ENCODE results near the gene TMEM38B.
A peak's percentile ranks its signal among the peaks of the same experiment; 100 is the strongest.
"Not testable (repeated sequence)": the region's sequence is repeated elsewhere in the genome, so short reads cannot be mapped to it uniquely, and the experiment has no call there.

The TMEM38B gene

GRCh38 chr9:105782561-105783494 is 88.5 kb downstream of the TMEM38B start:
- H3K4me3 ChIP-seq (ENCODE audit: control insufficient read depth in 1 of 7, extremely low read depth in 1 of 7, insufficient read depth in 4 of 7, low read depth in 2 of 7, low read length in 6 of 7); CTCF ChIA-PET; H3K36me3 ChIP-seq (ENCODE audit: control insufficient read depth in 4 of 4, insufficient read depth in 4 of 4, low read length in 3 of 4); H3K9me3 ChIP-seq (ENCODE audit: control extremely low read depth in 1 of 5, control insufficient read depth in 4 of 5, insufficient read depth in 2 of 5, low read depth in 1 of 5, low read length in 4 of 5); POLR2A ChIA-PET; H3K27me3 ChIP-seq (replicated peaks in 2 of 5; ENCODE audit: control insufficient read depth in 4 of 5, insufficient read depth in 5 of 5, low read length in 4 of 5); H3K4me1 ChIP-seq (ENCODE audit: control extremely low read depth in 1 of 4, control insufficient read depth in 4 of 4, insufficient read depth in 4 of 4, low read length in 3 of 4); DNase-seq: not testable (repeated sequence)
- H3K27ac ChIP-seq (ENCODE audit: insufficient read depth in 1 of 2, low read depth in 1 of 2, low read length in 2 of 2, poor library complexity in 1 of 2, severe bottlenecking in 2 of 2) = peak overlapping the region in 1 of 2 experiments; percentile 68
- 97% methylated on average over 17 of the region's 27 CpGs for WGBS (ENCODE audit: insufficient coverage)

GRCh38 chr9:105783495-105783872 is 89.1 kb downstream of the TMEM38B start:
- WGBS (ENCODE audit: insufficient coverage) = 95% methylated on average over 4 of the region's 6 CpGs
- H3K4me3 ChIP-seq (ENCODE audit: control insufficient read depth in 1 of 7, extremely low read depth in 1 of 7, insufficient read depth in 4 of 7, low read depth in 2 of 7, low read length in 6 of 7); H3K9me3 ChIP-seq (ENCODE audit: control extremely low read depth in 1 of 5, control insufficient read depth in 4 of 5, insufficient read depth in 2 of 5, low read depth in 1 of 5, low read length in 4 of 5); POLR2A ChIA-PET; H3K27me3 ChIP-seq (replicated peaks in 2 of 5; ENCODE audit: control insufficient read depth in 4 of 5, insufficient read depth in 5 of 5, low read length in 4 of 5); DNase-seq; CTCF ChIA-PET; H3K4me1 ChIP-seq (ENCODE audit: control extremely low read depth in 1 of 4, control insufficient read depth in 4 of 4, insufficient read depth in 4 of 4, low read length in 3 of 4); H3K36me3 ChIP-seq (ENCODE audit: control insufficient read depth in 4 of 4, insufficient read depth in 4 of 4, low read length in 3 of 4): not testable (repeated sequence)
- peak overlapping the region in 1 of 2 experiments; percentile 68 for H3K27ac ChIP-seq (ENCODE audit: insufficient read depth in 1 of 2, low read depth in 1 of 2, low read length in 2 of 2, poor library complexity in 1 of 2, severe bottlenecking in 2 of 2)

GRCh38 chr9:105786796-105787195 is 92.5 kb downstream of the TMEM38B start:
- no CpG with 5 or more reads among the region's 2 CpGs for WGBS (ENCODE audit: insufficient coverage)
- DNase-seq; H3K27ac ChIP-seq (ENCODE audit: insufficient read depth in 1 of 2, low read depth in 1 of 2, low read length in 2 of 2, poor library complexity in 1 of 2, severe bottlenecking in 2 of 2); POLR2A ChIA-PET; H3K27me3 ChIP-seq (replicated peaks in 2 of 5; ENCODE audit: control insufficient read depth in 4 of 5, insufficient read depth in 5 of 5, low read length in 4 of 5); CTCF ChIA-PET; H3K4me3 ChIP-seq (ENCODE audit: control insufficient read depth in 1 of 7, extremely low read depth in 1 of 7, insufficient read depth in 4 of 7, low read depth in 2 of 7, low read length in 6 of 7); H3K4me1 ChIP-seq (ENCODE audit: control extremely low read depth in 1 of 4, control insufficient read depth in 4 of 4, insufficient read depth in 4 of 4, low read length in 3 of 4): not testable (repeated sequence)
- H3K36me3 ChIP-seq (ENCODE audit: control insufficient read depth in 4 of 4, insufficient read depth in 4 of 4, low read length in 3 of 4) = peaks cover 0 to 10% (median 0%) of the 10 kb centered on the region in 4 experiments
- H3K9me3 ChIP-seq (ENCODE audit: control extremely low read depth in 1 of 5, control insufficient read depth in 4 of 5, insufficient read depth in 2 of 5, low read depth in 1 of 5, low read length in 4 of 5) = peaks cover 0 to 16% (median 6%) of the 10 kb centered on the region in 5 experiments

DNA sequence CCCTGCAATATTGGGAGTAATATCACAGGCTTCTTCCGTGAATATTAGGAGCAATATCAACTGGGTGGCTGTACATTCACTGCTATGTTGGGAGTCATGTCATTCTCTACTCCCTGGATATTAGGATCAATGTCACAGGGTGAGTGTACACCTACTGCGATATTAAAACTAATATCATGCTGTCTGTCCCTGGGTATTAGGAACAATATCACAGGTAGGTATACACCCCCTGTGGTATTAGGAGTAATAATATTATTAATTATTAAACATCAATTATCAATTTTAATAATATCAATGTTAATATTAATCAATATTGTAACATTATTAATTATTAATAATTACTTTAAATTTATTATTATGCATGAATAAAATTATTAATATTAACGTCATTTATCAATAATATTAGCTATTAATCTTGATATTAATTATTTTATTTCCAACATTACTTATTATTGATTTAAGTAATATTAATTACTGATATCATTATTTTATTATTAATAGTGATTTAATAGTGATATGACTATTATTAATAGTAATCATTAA is 121.9 kb downstream of the TMEM38B start:
- Histone ChIP-seq H3K36me3 (ENCODE audit: control insufficient read depth in 4 of 4, insufficient read depth in 4 of 4, low read length in 3 of 4) (no peaks in the 10 kb centered on the region), H3K27me3 (replicated peaks in 2 of 5; ENCODE audit: control insufficient read depth in 4 of 5, insufficient read depth in 5 of 5, low read length in 4 of 5) (no peaks in the 10 kb centered on the region), H3K4me1 (ENCODE audit: control extremely low read depth in 1 of 4, control insufficient read depth in 4 of 4, insufficient read depth in 4 of 4, low read length in 3 of 4) (no peaks in the 10 kb centered on the region), H3K9me3 (ENCODE audit: control extremely low read depth in 1 of 5, control insufficient read depth in 4 of 5, insufficient read depth in 2 of 5, low read depth in 1 of 5, low read length in 4 of 5) (peaks cover 0 to 22% (median 0%) of the 10 kb centered on the region in 5 experiments), H3K27ac (ENCODE audit: insufficient read depth in 1 of 2, low read depth in 1 of 2, low read length in 2 of 2, poor library complexity in 1 of 2, severe bottlenecking in 2 of 2) (no peak overlapping the region), H3K4me3 (ENCODE audit: control insufficient read depth in 1 of 7, extremely low read depth in 1 of 7, insufficient read depth in 4 of 7, low read depth in 2 of 7, low read length in 6 of 7) (no peak overlapping the region)
- 100% methylated on average over 1 of the region's 3 CpGs for WGBS (ENCODE audit: insufficient coverage)
- ChIA-PET CTCF (no interaction called here), POLR2A (no interaction called here)
- DNase-seq = no peak

- whole genome bisulfite sequencing (ENCODE audit: insufficient coverage) = 96% methylated on average over 5 of the region's 5 CpGs
- CTCF ChIA-PET = no interaction called here
- no peaks in the 10 kb centered on the region for H3K36me3 ChIP-seq (ENCODE audit: control insufficient read depth in 4 of 4, insufficient read depth in 4 of 4, low read length in 3 of 4)
- H3K4me3 ChIP-seq (ENCODE audit: control insufficient read depth in 1 of 7, extremely low read depth in 1 of 7, insufficient read depth in 4 of 7, low read depth in 2 of 7, low read length in 6 of 7) = no peak overlapping the region
- POLR2A ChIA-PET = no interaction called here
- no peak overlapping the region for H3K27ac ChIP-seq (ENCODE audit: insufficient read depth in 1 of 2, low read depth in 1 of 2, low read length in 2 of 2, poor library complexity in 1 of 2, severe bottlenecking in 2 of 2)
- H3K4me1 ChIP-seq (ENCODE audit: control extremely low read depth in 1 of 4, control insufficient read depth in 4 of 4, insufficient read depth in 4 of 4, low read length in 3 of 4) = no peaks in the 10 kb centered on the region
- peaks cover 0 to 23% (median 0%) of the 10 kb centered on the region in 5 experiments for H3K9me3 ChIP-seq (ENCODE audit: control extremely low read depth in 1 of 5, control insufficient read depth in 4 of 5, insufficient read depth in 2 of 5, low read depth in 1 of 5, low read length in 4 of 5)
- peak in 1 of 3 donors; percentile 6 for DNase-seq
- H3K27me3 ChIP-seq (replicated peaks in 2 of 5; ENCODE audit: control insufficient read depth in 4 of 5, insufficient read depth in 5 of 5, low read length in 4 of 5) = no peaks in the 10 kb centered on the region
Observed at GRCh38 chr9:105816981-105817380, 122.6 kb downstream of the TMEM38B start.

DNA sequence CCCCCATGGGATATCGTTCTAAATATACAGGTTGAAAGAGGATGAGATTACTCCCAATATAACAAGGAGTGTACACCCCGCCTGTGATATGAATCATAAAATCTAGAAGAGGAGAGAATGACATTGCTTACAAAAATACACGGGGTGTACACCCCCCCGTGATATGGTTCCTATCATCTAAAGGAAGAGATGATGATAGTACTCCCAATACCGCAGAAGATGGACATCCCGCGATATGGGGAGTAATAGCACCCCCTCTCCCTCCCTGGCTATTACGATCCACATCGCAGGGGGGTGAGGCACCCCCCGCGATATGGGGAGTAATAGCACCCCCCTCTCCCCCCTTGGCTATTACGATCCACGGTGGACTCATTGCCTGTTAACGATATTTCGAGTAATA is 124.6 kb downstream of the TMEM38B start:
- ChIA-PET POLR2A (no interaction called here), CTCF (no interaction called here)
- H3K4me3 ChIP-seq (ENCODE audit: control insufficient read depth in 1 of 7, extremely low read depth in 1 of 7, insufficient read depth in 4 of 7, low read depth in 2 of 7, low read length in 6 of 7) = no peak overlapping the region
- peaks cover 0 to 32% (median 0%) of the 10 kb centered on the region in 5 experiments for H3K9me3 ChIP-seq (ENCODE audit: control extremely low read depth in 1 of 5, control insufficient read depth in 4 of 5, insufficient read depth in 2 of 5, low read depth in 1 of 5, low read length in 4 of 5)
- no peaks in the 10 kb centered on the region for H3K4me1 ChIP-seq (ENCODE audit: control extremely low read depth in 1 of 4, control insufficient read depth in 4 of 4, insufficient read depth in 4 of 4, low read length in 3 of 4)
- no peaks in the 10 kb centered on the region for H3K27me3 ChIP-seq (replicated peaks in 2 of 5; ENCODE audit: control insufficient read depth in 4 of 5, insufficient read depth in 5 of 5, low read length in 4 of 5)
- no peak for DNase-seq
- WGBS (ENCODE audit: insufficient coverage) = 90% methylated on average over 7 of the region's 15 CpGs
- no peak overlapping the region for H3K27ac ChIP-seq (ENCODE audit: insufficient read depth in 1 of 2, low read depth in 1 of 2, low read length in 2 of 2, poor library complexity in 1 of 2, severe bottlenecking in 2 of 2)
- no peaks in the 10 kb centered on the region for H3K36me3 ChIP-seq (ENCODE audit: control insufficient read depth in 4 of 4, insufficient read depth in 4 of 4, low read length in 3 of 4)

GRCh38 chr9:105822814-105823213 is 128.5 kb downstream of the TMEM38B start:
- WGBS (ENCODE audit: insufficient coverage) = 89% methylated on average over 13 of the region's 23 CpGs
- H3K27me3 ChIP-seq (replicated peaks in 2 of 5; ENCODE audit: control insufficient read depth in 4 of 5, insufficient read depth in 5 of 5, low read length in 4 of 5) = no peaks in the 10 kb centered on the region
- H3K9me3 ChIP-seq (ENCODE audit: control extremely low read depth in 1 of 5, control insufficient read depth in 4 of 5, insufficient read depth in 2 of 5, low read depth in 1 of 5, low read length in 4 of 5) = peaks cover 0 to 29% (median 0%) of the 10 kb centered on the region in 5 experiments
- H3K4me3 ChIP-seq (ENCODE audit: control insufficient read depth in 1 of 7, extremely low read depth in 1 of 7, insufficient read depth in 4 of 7, low read depth in 2 of 7, low read length in 6 of 7) = no peak overlapping the region
- no peak overlapping the region for H3K27ac ChIP-seq (ENCODE audit: insufficient read depth in 1 of 2, low read depth in 1 of 2, low read length in 2 of 2, poor library complexity in 1 of 2, severe bottlenecking in 2 of 2)
- no peaks in the 10 kb centered on the region for H3K4me1 ChIP-seq (ENCODE audit: control extremely low read depth in 1 of 4, control insufficient read depth in 4 of 4, insufficient read depth in 4 of 4, low read length in 3 of 4)
- ChIA-PET POLR2A (no interaction called here), CTCF (no interaction called here)
- no peaks in the 10 kb centered on the region for H3K36me3 ChIP-seq (ENCODE audit: control insufficient read depth in 4 of 4, insufficient read depth in 4 of 4, low read length in 3 of 4)
- DNase-seq = peak in 2 of 3 donors; percentile 12 to 35

Data from common myeloid progenitor, CD34-positive (primary cell).